ENCODE data around the gene TPD52L1.
"Not testable (repeated sequence)": the region's sequence is repeated elsewhere in the genome, so short reads cannot be mapped to it uniquely, and the experiment has no call there.

The TPD52L1 gene

DNA sequence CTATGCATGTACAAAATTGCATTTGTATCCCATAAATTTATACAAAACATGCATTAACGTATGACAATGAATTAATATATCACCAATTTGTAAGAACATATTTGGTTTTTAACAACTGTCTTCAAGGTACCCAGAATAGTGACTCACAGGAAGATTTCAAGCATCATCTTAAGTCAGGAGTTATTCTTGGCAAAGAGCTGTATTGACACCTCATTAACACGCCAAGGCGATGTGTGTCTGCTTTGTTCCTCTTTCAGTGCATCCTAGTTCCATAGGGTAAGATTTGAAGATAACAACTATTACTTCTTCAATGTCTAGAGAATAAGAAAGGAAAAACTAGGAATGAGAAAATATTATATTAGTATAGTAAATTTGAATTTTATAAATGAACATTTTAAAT lies 35.8 kb upstream of the TPD52L1 start:
- Histone ChIP-seq H3K9me3 (ENCODE audit: control insufficient read depth in 1 of 2, low read length in 2 of 2) (no peaks in the 10 kb centered on the region), H3K4me3 (ENCODE audit: low read depth in 1 of 2, low read length in 2 of 2) (no peak overlapping the region), H3K27me3 (ENCODE audit: control insufficient read depth in 1 of 2, insufficient read depth in 2 of 2, low read length in 2 of 2) (no peaks in the 10 kb centered on the region), H3K4me1 (ENCODE audit: control insufficient read depth in 1 of 2, insufficient read depth in 2 of 2, low read length in 2 of 2) (no peaks in the 10 kb centered on the region), H3K36me3 (ENCODE audit: control insufficient read depth in 1 of 2, insufficient read depth in 2 of 2, low read length in 2 of 2) (no peaks in the 10 kb centered on the region), H3K27ac (ENCODE audit: low read depth, low read length) (no peak overlapping the region), H3K9ac (ENCODE audit: low read depth in 1 of 2, low read length in 2 of 2) (no peak overlapping the region)

DNA sequence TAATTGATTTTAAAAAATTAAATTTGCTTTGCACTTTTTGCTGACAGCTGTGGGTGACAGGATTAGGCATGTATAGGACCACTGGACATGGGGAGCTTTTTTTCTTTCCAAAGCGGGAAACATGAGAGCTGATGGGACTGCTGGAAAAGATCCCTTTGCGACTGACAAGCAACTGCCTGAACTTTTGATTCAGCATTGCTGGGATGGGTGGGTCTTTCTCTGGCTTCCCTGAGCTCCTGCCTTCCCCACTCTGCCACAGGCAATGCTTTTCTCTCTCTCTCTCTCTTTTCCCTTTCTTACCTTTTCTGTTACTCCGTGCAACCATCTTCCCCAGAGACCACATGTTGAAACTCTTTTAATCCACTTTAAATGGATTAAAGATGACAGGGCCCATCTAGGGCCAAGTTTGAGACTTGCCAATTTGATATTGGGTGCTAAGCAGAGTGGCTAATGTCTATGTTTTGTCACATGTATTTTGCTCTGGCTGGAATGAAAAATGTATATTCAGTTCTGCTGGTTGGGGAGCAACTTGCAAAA lies 33.5 kb upstream of the TPD52L1 start:
- Histone ChIP-seq H3K36me3 (ENCODE audit: control insufficient read depth in 1 of 2, insufficient read depth in 2 of 2, low read length in 2 of 2) (no peaks in the 10 kb centered on the region), H3K27ac (ENCODE audit: low read depth, low read length) (no peak overlapping the region), H3K4me1 (ENCODE audit: control insufficient read depth in 1 of 2, insufficient read depth in 2 of 2, low read length in 2 of 2) (no peaks in the 10 kb centered on the region), H3K9ac (ENCODE audit: low read depth in 1 of 2, low read length in 2 of 2) (no peak overlapping the region), H3K27me3 (ENCODE audit: control insufficient read depth in 1 of 2, insufficient read depth in 2 of 2, low read length in 2 of 2) (no peaks in the 10 kb centered on the region), H3K9me3 (ENCODE audit: control insufficient read depth in 1 of 2, low read length in 2 of 2) (no peaks in the 10 kb centered on the region), H3K4me3 (ENCODE audit: low read depth in 1 of 2, low read length in 2 of 2) (no peak overlapping the region)

DNA sequence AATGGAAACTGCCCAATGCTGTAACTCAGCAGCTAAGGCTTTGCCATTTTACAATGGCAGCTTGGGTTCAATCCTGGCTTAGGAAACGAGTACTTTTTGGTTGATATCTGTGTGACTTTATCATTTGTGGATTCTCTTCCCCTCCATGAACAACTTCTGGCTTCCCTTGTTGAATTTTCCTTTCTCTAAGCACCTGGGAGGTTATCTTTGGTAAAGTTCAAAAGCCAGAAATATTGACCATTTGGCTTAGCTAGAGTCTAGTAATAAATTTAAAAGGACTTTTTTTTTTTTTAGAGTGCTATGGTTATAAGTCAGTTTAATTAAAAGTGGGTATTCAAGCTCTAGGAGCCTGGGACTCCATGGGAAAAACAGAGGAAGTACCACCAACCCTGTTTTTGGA lies 31.7 kb upstream of the TPD52L1 start:
- Histone ChIP-seq H3K4me3 (ENCODE audit: low read depth in 1 of 2, low read length in 2 of 2) (no peak overlapping the region), H3K36me3 (ENCODE audit: control insufficient read depth in 1 of 2, insufficient read depth in 2 of 2, low read length in 2 of 2) (no peaks in the 10 kb centered on the region), H3K9ac (ENCODE audit: low read depth in 1 of 2, low read length in 2 of 2) (no peak overlapping the region), H3K9me3 (ENCODE audit: control insufficient read depth in 1 of 2, low read length in 2 of 2) (no peaks in the 10 kb centered on the region), H3K27me3 (ENCODE audit: control insufficient read depth in 1 of 2, insufficient read depth in 2 of 2, low read length in 2 of 2) (no peaks in the 10 kb centered on the region), H3K4me1 (ENCODE audit: control insufficient read depth in 1 of 2, insufficient read depth in 2 of 2, low read length in 2 of 2) (no peaks in the 10 kb centered on the region), H3K27ac (ENCODE audit: low read depth, low read length) (no peak overlapping the region)

DNA sequence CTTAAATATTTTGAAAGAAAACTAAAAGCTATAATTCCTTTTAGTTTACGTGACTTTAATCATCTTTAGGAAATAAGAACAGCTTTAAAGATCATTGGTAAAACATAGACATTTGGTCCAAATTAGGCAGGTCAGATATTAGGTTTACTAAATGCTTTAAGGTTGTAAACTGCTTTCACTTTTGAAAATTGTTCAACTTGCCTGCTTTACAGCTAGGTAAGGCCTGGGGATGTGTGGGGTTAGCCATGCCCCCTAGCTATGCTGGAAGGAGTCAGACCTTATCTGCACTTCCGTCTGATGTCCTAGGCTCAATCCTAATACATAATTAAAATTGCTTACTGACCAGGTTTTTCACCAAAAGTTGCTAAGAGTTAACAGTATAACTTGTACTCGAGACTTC lies 30.5 kb upstream of the TPD52L1 start:
- Histone ChIP-seq H3K4me1 (ENCODE audit: control insufficient read depth in 1 of 2, insufficient read depth in 2 of 2, low read length in 2 of 2) (no peaks in the 10 kb centered on the region), H3K9ac (ENCODE audit: low read depth in 1 of 2, low read length in 2 of 2) (no peak overlapping the region), H3K36me3 (ENCODE audit: control insufficient read depth in 1 of 2, insufficient read depth in 2 of 2, low read length in 2 of 2) (no peaks in the 10 kb centered on the region), H3K27ac (ENCODE audit: low read depth, low read length) (no peak overlapping the region), H3K9me3 (ENCODE audit: control insufficient read depth in 1 of 2, low read length in 2 of 2) (no peaks in the 10 kb centered on the region), H3K27me3 (ENCODE audit: control insufficient read depth in 1 of 2, insufficient read depth in 2 of 2, low read length in 2 of 2) (no peaks in the 10 kb centered on the region), H3K4me3 (ENCODE audit: low read depth in 1 of 2, low read length in 2 of 2) (no peak overlapping the region)

DNA sequence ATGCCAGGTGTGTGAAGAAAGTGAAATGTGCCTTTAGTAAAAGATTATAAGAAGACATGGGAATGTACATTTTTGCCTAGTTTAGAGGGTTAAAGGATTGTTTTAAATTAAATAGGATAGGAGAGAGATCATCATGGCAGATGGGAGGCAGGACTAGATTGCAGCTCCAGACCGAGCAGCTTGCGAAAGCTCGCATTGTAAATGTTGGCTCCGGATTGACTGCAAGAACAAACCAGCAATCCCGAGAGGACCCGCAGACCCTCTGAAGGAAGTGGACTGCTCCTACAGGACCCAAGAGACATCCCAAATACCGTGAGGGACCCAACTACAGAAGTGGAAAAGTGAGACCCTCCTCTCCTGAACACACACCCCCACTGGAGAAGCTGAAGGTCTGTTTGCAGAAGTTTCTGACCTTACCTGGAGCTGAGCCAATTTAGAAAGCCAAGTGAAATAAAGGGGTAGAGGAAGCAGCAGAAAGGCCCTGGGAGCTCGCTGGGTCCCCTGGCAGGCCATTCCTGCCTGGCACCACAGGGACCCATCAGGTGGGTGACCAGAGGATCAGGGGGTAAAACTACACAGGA lies 30.0 kb upstream of the TPD52L1 start:
- H3K4me3 ChIP-seq (ENCODE audit: low read depth in 1 of 2, low read length in 2 of 2), result no peak overlapping the region
- no peaks in the 10 kb centered on the region for H3K4me1 ChIP-seq (ENCODE audit: control insufficient read depth in 1 of 2, insufficient read depth in 2 of 2, low read length in 2 of 2)
- no peaks in the 10 kb centered on the region for H3K27me3 ChIP-seq (ENCODE audit: control insufficient read depth in 1 of 2, insufficient read depth in 2 of 2, low read length in 2 of 2)
- H3K9ac ChIP-seq (ENCODE audit: low read depth in 1 of 2, low read length in 2 of 2), result no peak overlapping the region
- no peak overlapping the region for H3K27ac ChIP-seq (ENCODE audit: low read depth, low read length)
- no peaks in the 10 kb centered on the region for H3K9me3 ChIP-seq (ENCODE audit: control insufficient read depth in 1 of 2, low read length in 2 of 2)
- no peaks in the 10 kb centered on the region for H3K36me3 ChIP-seq (ENCODE audit: control insufficient read depth in 1 of 2, insufficient read depth in 2 of 2, low read length in 2 of 2)

DNA sequence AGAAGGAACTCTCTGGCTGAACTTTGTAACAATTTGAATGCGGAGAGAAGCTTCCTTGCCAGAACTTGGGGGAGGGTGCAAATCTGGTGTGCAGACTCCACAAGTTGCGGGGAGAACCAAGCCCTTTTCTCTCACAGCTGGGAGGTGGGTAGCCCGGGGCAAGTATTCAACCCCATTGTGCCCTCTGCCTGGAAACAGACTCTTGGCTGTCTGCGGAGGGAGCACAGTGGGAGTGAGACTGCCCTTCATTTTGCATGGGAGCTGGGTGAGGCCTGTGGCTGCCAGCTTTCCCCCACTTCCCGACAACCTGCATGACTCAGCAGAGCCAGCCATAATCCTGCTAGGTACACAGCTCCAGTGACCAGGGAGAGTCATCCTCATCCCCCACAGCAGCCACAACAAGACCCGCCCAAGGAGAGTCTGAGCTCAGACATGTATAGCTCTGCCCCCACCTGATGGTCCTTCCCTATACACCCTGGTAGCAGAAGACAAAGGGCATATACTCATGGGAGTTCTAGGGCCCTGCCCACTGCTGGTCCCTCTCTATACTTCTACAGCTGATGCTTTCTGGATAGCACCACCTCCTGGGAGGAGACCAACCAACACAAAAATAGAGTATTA lies 29.4 kb upstream of the TPD52L1 start:
- Histone ChIP-seq H3K36me3 (ENCODE audit: control insufficient read depth in 1 of 2, insufficient read depth in 2 of 2, low read length in 2 of 2) (no peaks in the 10 kb centered on the region), H3K9ac (ENCODE audit: low read depth in 1 of 2, low read length in 2 of 2) (no peak overlapping the region), H3K27me3 (ENCODE audit: control insufficient read depth in 1 of 2, insufficient read depth in 2 of 2, low read length in 2 of 2) (no peaks in the 10 kb centered on the region), H3K4me3 (ENCODE audit: low read depth in 1 of 2, low read length in 2 of 2) (no peak overlapping the region), H3K4me1 (ENCODE audit: control insufficient read depth in 1 of 2, insufficient read depth in 2 of 2, low read length in 2 of 2) (no peaks in the 10 kb centered on the region), H3K9me3 (ENCODE audit: control insufficient read depth in 1 of 2, low read length in 2 of 2) (no peaks in the 10 kb centered on the region), H3K27ac (ENCODE audit: low read depth, low read length) (no peak overlapping the region)

DNA sequence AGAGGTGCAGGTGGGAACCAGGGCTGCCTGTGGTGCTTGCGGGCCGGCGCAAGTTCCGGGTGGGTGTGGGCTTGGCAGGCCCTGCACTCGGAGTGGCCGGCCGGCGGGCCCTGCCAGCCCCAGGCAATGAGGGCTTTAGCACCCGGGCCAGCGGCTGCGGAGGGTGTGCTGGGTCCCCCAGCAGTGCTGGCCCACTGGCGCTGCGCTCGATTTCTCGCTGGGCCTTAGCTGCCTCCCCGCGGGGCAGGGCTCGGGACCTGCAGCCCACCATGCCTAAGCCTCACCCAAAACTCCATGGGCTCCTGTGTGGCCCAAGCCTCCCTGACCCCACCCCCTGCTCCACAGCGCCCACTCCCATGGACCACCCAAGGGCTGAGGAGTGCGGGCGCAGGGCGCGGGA lies 27.7 kb upstream of the TPD52L1 start:
- H3K9ac ChIP-seq (ENCODE audit: low read depth in 1 of 2, low read length in 2 of 2); H3K4me3 ChIP-seq (ENCODE audit: low read depth in 1 of 2, low read length in 2 of 2); H3K4me1 ChIP-seq (ENCODE audit: control insufficient read depth in 1 of 2, insufficient read depth in 2 of 2, low read length in 2 of 2); H3K27ac ChIP-seq (ENCODE audit: low read depth, low read length); H3K36me3 ChIP-seq (ENCODE audit: control insufficient read depth in 1 of 2, insufficient read depth in 2 of 2, low read length in 2 of 2); H3K27me3 ChIP-seq (ENCODE audit: control insufficient read depth in 1 of 2, insufficient read depth in 2 of 2, low read length in 2 of 2); H3K9me3 ChIP-seq (ENCODE audit: control insufficient read depth in 1 of 2, low read length in 2 of 2): not testable (repeated sequence)

DNA sequence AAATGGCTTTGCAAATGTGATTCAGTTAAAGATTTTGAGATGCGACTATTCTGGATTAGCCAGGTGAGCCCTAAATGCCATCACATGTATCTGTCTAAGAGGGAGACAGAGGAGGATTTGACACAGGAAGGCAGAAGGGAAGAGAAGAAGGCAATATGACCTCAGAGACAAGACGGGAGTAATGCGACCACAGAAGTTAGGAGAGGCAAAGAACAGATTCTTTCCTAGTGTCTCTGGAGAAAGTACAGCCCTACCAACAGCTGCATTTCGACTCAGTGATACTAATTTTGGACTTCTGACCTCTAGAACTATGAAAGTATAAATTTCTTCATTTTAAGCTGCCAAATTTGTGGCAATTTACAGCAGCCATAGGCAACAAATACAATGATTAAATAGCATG lies 24.2 kb upstream of the TPD52L1 start:
- Histone ChIP-seq H3K4me3 (ENCODE audit: low read depth in 1 of 2, low read length in 2 of 2) (no peak overlapping the region), H3K9ac (ENCODE audit: low read depth in 1 of 2, low read length in 2 of 2) (no peak overlapping the region), H3K27ac (ENCODE audit: low read depth, low read length) (no peak overlapping the region), H3K4me1 (ENCODE audit: control insufficient read depth in 1 of 2, insufficient read depth in 2 of 2, low read length in 2 of 2) (no peaks in the 10 kb centered on the region), H3K27me3 (ENCODE audit: control insufficient read depth in 1 of 2, insufficient read depth in 2 of 2, low read length in 2 of 2) (no peaks in the 10 kb centered on the region), H3K9me3 (ENCODE audit: control insufficient read depth in 1 of 2, low read length in 2 of 2) (no peaks in the 10 kb centered on the region), H3K36me3 (ENCODE audit: control insufficient read depth in 1 of 2, insufficient read depth in 2 of 2, low read length in 2 of 2) (no peaks in the 10 kb centered on the region)

DNA sequence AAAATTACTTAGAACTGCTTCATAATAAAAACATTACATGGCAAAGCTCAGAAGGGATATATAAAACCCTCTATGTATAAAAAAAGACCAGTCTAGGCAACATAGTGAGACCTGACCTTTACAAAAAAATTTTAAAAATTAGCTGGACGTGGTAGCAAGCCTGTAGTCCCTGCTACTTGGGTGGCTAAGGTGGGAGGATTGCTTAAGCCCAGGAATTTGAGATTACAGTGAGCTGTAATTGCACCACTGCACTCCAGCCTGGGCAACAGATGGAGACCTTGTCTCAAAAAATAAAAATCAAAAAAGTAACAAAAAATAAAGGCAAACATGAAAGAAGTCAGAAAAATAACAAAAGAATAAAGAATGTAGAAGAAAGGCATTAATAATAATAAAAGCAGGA lies 21.5 kb upstream of the TPD52L1 start:
- Histone ChIP-seq H3K4me1 (ENCODE audit: control insufficient read depth in 1 of 2, insufficient read depth in 2 of 2, low read length in 2 of 2) (no peaks in the 10 kb centered on the region), H3K9ac (ENCODE audit: low read depth in 1 of 2, low read length in 2 of 2) (no peak overlapping the region), H3K36me3 (ENCODE audit: control insufficient read depth in 1 of 2, insufficient read depth in 2 of 2, low read length in 2 of 2) (no peaks in the 10 kb centered on the region), H3K9me3 (ENCODE audit: control insufficient read depth in 1 of 2, low read length in 2 of 2) (no peaks in the 10 kb centered on the region), H3K4me3 (ENCODE audit: low read depth in 1 of 2, low read length in 2 of 2) (no peak overlapping the region), H3K27ac (ENCODE audit: low read depth, low read length) (no peak overlapping the region), H3K27me3 (ENCODE audit: control insufficient read depth in 1 of 2, insufficient read depth in 2 of 2, low read length in 2 of 2) (no peaks in the 10 kb centered on the region)

DNA sequence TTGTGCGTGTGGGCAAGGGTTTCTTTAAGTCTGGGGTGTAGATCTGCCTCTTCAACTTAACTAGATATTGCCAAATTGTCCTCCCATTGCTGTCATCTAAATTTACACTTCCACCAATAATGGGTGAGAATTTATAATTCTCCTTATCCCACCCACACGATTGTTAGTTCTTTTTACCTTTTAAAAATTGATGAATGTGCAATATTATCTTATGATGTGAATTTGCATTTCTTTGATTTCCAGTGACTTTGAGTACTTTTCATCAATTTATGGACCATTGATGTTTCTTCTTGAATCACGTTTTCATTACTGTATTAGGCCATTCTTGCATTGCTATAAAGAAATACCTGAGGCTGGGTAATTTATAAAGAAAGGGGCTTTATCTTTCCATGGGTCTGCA lies 17.2 kb upstream of the TPD52L1 start:
- H3K36me3 ChIP-seq (ENCODE audit: control insufficient read depth in 1 of 2, insufficient read depth in 2 of 2, low read length in 2 of 2), result no peaks in the 10 kb centered on the region
- H3K9ac ChIP-seq (ENCODE audit: low read depth in 1 of 2, low read length in 2 of 2), result no peak overlapping the region
- H3K9me3 ChIP-seq (ENCODE audit: control insufficient read depth in 1 of 2, low read length in 2 of 2), result no peaks in the 10 kb centered on the region
- H3K27me3 ChIP-seq (ENCODE audit: control insufficient read depth in 1 of 2, insufficient read depth in 2 of 2, low read length in 2 of 2), result no peaks in the 10 kb centered on the region
- no peak overlapping the region for H3K4me3 ChIP-seq (ENCODE audit: low read depth in 1 of 2, low read length in 2 of 2)
- H3K27ac ChIP-seq (ENCODE audit: low read depth, low read length), result no peak overlapping the region
- no peaks in the 10 kb centered on the region for H3K4me1 ChIP-seq (ENCODE audit: control insufficient read depth in 1 of 2, insufficient read depth in 2 of 2, low read length in 2 of 2)

Measured in duodenal mucosa (tissue), 2 donors.